Sigmoid colon (tissue), 7 donors: ENCODE data around the gene SH3RF3. TPM values are rescaled to one million over a fixed set of nuclear protein-coding genes. Genes with fewer than 3 reads are reported as not detected.

ENCODE experiments used
- DNase-seq: peaks from one replicate; pipeline ENCODE4 v3.0.0-alpha.2; 2019
- H3K27ac ChIP-seq, 4 donors: fragments of 200-600 bp; sonication (generic); one replicate each; pipeline ENCODE4 v1.5.1; 2016 to 2019; ENCODE audit warnings: mild to moderate bottlenecking in 1 of 4
- H3K27me3 ChIP-seq, 3 donors: fragments of 200-600 bp; sonication (generic); one replicate each; pipeline ENCODE4 v1.5.1; 2019; ENCODE audit warnings: mild to moderate bottlenecking in 1 of 3
- H3K36me3 ChIP-seq, 4 donors: fragments of 200-600 bp; sonication (generic); one replicate each; pipeline ENCODE4 v1.5.1; 2016 to 2019
- H3K4me1 ChIP-seq, 4 donors: fragments of 200-600 bp; sonication (generic); one replicate each; pipeline ENCODE4 v1.5.1; 2017 to 2019
- H3K4me3 ChIP-seq, 4 donors: fragments of 200-600 bp; sonication (generic); one replicate each; pipeline ENCODE4 v1.5.1; 2017 to 2019; ENCODE audit warnings: mild to moderate bottlenecking in 2 of 4, moderate library complexity in 1 of 4
- H3K9me3 ChIP-seq, 4 donors: fragments of 200-600 bp in 3 of 4; sonication (generic) in 3 of 4; one replicate each; pipeline versions ENCODE4 v1.5.1 to v1.6.1; 2013 to 2019
- EP300 ChIP-seq, 4 donors: sonication (generic); formaldehyde crosslinking; IDR thresholded peaks; one replicate each; pipeline ENCODE4 v1.6.1; 2017; ENCODE audit warnings: antibody characterized with exemption in 4 of 4
- POLR2A ChIP-seq, 2 donors: fragments of 450-650 bp; IDR thresholded peaks; one replicate each; pipeline ENCODE4 v1.6.1; 2016; ENCODE audit warnings: antibody characterized with exemption in 2 of 2, mild to moderate bottlenecking in 2 of 2, moderate library complexity in 2 of 2
- POLR2AphosphoS5 ChIP-seq, 4 donors: sonication (generic); formaldehyde crosslinking; IDR thresholded peaks; one replicate each; pipeline ENCODE4 v1.6.1; 2017; ENCODE audit warnings: antibody characterized with exemption in 4 of 4
- WGBS, 2 donors: extraction: QIAGEN DNeasy Blood & Tissue Kit; methylation state at CpG; one replicate each; pipeline ENCODE4 v1.1.7; 2013; 5-methylcytosine and 5-hydroxymethylcytosine counted together
- intact Hi-C: fragments of 100-400 bp; cut with DNase I; formaldehyde crosslinking; loops from one replicate; pipeline ENCODE4 v1.15.1; 2023
- polyA plus RNA-seq, 3 donors: library from polyadenylated mRNA; stranded (reverse); fragments of 200-250 nt; gene quantifications; one replicate each; pipeline ENCODE4 v1.2.3, GENCODE V29; 2013
- total RNA-seq, 4 donors: library from RNA; depleted of rRNA; stranded (reverse); fragments of >200 nt; gene quantifications; one replicate each; pipeline ENCODE4 v1.1.0, GENCODE V29; 2016
- TF ChIP-seq, protein P1 (sequence below), 4 experiments: fragments of 450-650 bp in 3 of 4; fragments of 200-600 bp in 1 of 4; IDR thresholded peaks; one replicate each; pipeline ENCODE4 v1.5.1; 2016 to 2019; ENCODE audit warnings: antibody characterized with exemption in 4 of 4, mild to moderate bottlenecking in 3 of 4, moderate library complexity in 2 of 4
- donor health status: healthy with polysubstance abuse.
- donor health status: Bipolar disorder and iron deficiency.
- donor health status: healthy.

Gene SH3RF3
- total and polyA plus RNA-seq, 7 donors, result 0.69 to 10.0 (median 3.4) TPM

DNA sequence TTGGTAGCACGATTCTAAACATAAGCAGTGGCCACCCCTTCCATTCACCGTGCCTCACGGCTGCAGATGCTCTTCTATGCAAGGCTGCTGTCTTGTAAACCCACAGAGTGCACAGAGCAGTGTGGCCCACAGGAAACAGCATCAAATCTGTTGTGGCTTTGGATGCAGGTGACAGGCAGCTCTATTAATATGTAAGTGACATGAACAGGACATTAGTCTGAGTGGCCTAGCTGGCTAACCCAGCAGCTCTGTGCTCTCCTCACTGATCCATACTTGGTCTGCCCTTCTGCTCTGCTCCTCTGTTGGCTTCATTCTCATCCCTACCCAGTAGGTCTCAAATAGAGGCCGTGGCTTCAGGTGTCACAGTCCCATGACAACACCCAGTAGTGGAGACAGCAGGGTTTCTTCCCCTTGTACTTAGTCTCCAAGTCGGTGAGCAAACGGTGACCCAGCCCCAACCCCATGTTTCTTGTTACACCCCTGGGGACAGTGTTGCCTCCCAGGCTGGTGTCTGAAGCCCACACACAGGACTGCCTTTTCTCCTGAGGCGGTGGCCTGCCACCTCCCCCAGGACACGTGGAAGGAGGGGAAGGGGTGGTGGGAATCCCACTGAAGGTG lies 5.8 kb downstream of the SH3RF3 start:
- Histone ChIP-seq H3K9me3 (no peaks in the 10 kb centered on the region), H3K36me3 (no peaks in the 10 kb centered on the region), H3K27me3 (no peaks in the 10 kb centered on the region), H3K27ac (no peak overlapping the region), H3K4me3 (no peak overlapping the region), H3K4me1 (peaks cover 0 to 19% (median 17%) of the 10 kb centered on the region in 4 donors)
- 63 to 79% methylated on average over 8 of the region's 8 CpGs for WGBS, 2 donors
- intact Hi-C loops, result no loop called here
- no peak for TF ChIP-seq POLR2A (IDR thresholded peaks at IDR 0.05)
- TF ChIP-seq, protein P1, sequence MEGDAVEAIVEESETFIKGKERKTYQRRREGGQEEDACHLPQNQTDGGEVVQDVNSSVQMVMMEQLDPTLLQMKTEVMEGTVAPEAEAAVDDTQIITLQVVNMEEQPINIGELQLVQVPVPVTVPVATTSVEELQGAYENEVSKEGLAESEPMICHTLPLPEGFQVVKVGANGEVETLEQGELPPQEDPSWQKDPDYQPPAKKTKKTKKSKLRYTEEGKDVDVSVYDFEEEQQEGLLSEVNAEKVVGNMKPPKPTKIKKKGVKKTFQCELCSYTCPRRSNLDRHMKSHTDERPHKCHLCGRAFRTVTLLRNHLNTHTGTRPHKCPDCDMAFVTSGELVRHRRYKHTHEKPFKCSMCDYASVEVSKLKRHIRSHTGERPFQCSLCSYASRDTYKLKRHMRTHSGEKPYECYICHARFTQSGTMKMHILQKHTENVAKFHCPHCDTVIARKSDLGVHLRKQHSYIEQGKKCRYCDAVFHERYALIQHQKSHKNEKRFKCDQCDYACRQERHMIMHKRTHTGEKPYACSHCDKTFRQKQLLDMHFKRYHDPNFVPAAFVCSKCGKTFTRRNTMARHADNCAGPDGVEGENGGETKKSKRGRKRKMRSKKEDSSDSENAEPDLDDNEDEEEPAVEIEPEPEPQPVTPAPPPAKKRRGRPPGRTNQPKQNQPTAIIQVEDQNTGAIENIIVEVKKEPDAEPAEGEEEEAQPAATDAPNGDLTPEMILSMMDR (IDR thresholded peaks at IDR 0.05), result no peak
- TF ChIP-seq EP300 (IDR thresholded peaks at IDR 0.05), result no peak
- TF ChIP-seq POLR2AphosphoS5 (IDR thresholded peaks at IDR 0.05), result no peak
- DNase-seq, result no peak

- TF ChIP-seq EP300 (IDR thresholded peaks at IDR 0.05), result no peak
- no peak for TF ChIP-seq POLR2A (IDR thresholded peaks at IDR 0.05)
- TF ChIP-seq, protein P1 (IDR thresholded peaks at IDR 0.05), result no peak
- TF ChIP-seq POLR2AphosphoS5 (IDR thresholded peaks at IDR 0.05), result no peak
- intact Hi-C loops, result no loop called here
- Histone ChIP-seq H3K27ac (no peak overlapping the region), H3K9me3 (no peaks in the 10 kb centered on the region), H3K4me1 (peaks cover 0 to 16% (median 10%) of the 10 kb centered on the region in 4 donors), H3K27me3 (no peaks in the 10 kb centered on the region), H3K36me3 (no peaks in the 10 kb centered on the region), H3K4me3 (no peak overlapping the region)
- WGBS, 2 donors, result 63 to 70% methylated on average over 17 of the region's 17 CpGs
- no peak for DNase-seq
These were observed 6.6 kb downstream of the SH3RF3 start for GRCh38 chr2:109135359-109136197.

DNA sequence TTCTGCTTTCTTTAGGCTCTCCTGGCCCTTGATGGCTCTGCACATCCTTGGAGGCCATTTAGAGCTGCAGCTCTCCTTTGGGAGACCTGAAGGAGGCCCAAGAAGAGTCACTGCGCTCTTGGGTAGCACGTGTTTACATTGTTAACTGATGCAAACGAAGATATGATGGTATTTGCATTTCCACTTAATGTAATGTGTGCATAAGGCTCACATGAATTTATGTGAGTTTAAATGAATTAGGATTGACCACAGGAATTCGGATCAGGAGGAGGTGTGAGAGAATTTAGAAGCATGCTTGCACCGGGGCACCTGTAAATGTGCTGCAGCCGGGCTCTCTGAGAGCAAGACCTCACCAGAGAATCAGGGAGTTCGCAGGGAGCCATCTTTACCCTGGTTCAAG lies 7.5 kb downstream of the SH3RF3 start:
- intact Hi-C loops, result no loop called here

GRCh38 chr2:109137616-109138015 lies 8.6 kb downstream of the SH3RF3 start:
- intact Hi-C loops, result no loop called here
- Histone ChIP-seq H3K9me3 (no peaks in the 10 kb centered on the region), H3K36me3 (no peaks in the 10 kb centered on the region), H3K27ac (no peak overlapping the region), H3K27me3 (no peaks in the 10 kb centered on the region), H3K4me3 (no peak overlapping the region), H3K4me1 (peaks cover 0 to 7% (median 0%) of the 10 kb centered on the region in 4 donors)
- DNase-seq, result no peak
- TF ChIP-seq POLR2A (IDR thresholded peaks at IDR 0.05), result no peak
- TF ChIP-seq POLR2AphosphoS5 (IDR thresholded peaks at IDR 0.05), result no peak
- TF ChIP-seq, protein P1 (IDR thresholded peaks at IDR 0.05), result no peak
- TF ChIP-seq EP300 (IDR thresholded peaks at IDR 0.05), result no peak
- WGBS, 2 donors, result 79 to 89% methylated on average over 6 of the region's 6 CpGs

More for the DNA sequence above, 7.5 kb downstream of the SH3RF3 start:
- H3K27ac ChIP-seq, result no peak overlapping the region
- no peak for DNase-seq
- no peak overlapping the region for H3K4me3 ChIP-seq
- WGBS, 2 donors, result 64 to 85% methylated on average over 7 of the region's 7 CpGs
- no peaks in the 10 kb centered on the region for H3K9me3 ChIP-seq
- H3K27me3 ChIP-seq, result no peaks in the 10 kb centered on the region
- no peaks in the 10 kb centered on the region for H3K36me3 ChIP-seq
- TF ChIP-seq, protein P1 (IDR thresholded peaks at IDR 0.05), result no peak
- TF ChIP-seq POLR2A (IDR thresholded peaks at IDR 0.05), result no peak
- TF ChIP-seq POLR2AphosphoS5 (IDR thresholded peaks at IDR 0.05), result no peak
- TF ChIP-seq EP300 (IDR thresholded peaks at IDR 0.05), result no peak
- peaks cover 0 to 7% (median under 1%) of the 10 kb centered on the region in 4 donors for H3K4me1 ChIP-seq
